GM18861 (cell line): ENCODE measurements around the gene PCCA.

Experiments used
- ATAC-seq: cut with Tn5 transposase; IDR thresholded peaks from one replicate; pipeline ENCODE4 v1.9.1; 2021; ENCODE audit not compliant: unreplicated experiment

The PCCA gene

DNA sequence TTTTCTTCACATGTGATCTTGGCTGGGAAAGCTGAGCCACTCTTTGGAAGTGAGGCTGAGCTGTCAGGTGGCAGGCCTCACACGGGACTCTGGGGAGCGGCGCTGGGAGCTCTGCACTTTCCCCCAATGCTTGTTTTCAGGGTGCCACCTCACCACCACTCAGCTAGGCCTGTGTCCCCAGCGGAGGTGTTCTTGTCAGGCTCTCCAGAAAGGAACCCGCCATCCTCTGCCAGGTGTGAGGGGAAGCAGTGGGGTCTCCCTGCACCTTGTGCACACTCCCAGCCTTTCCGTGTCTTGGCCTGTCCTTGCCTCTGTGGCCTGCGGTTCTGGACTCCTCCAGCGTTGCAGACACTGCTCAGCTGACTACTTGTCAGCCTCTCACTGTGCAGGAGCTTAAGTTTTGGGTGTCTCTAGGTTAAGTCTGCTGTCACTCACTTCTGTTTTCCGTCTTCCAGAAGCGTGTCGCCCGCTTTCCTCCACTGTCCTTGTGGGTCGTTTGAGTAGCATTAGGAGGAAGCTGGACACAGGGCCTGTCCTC lies 447.8 kb downstream of the PCCA start:
- ATAC-seq = no peak

DNA sequence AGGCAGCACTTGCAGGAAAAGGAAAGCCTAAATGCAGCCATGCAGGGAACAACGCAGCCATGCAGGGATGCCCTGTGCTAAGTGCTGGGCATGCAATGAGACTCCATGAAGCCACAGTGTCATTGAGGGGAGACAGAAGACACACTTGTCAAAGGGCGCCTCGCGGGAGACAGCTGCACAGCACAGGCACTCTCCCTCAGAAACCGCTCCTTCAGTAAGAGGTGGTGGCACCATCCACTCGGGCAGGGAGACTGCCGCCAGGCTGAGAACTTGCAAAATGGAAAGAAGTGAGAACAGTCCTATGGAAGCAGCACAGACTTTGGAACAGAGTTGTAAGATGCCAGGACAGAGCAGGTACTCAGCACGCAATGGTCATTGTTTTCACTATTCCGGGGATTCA lies 448.6 kb downstream of the PCCA start:
- ATAC-seq = no peak

DNA sequence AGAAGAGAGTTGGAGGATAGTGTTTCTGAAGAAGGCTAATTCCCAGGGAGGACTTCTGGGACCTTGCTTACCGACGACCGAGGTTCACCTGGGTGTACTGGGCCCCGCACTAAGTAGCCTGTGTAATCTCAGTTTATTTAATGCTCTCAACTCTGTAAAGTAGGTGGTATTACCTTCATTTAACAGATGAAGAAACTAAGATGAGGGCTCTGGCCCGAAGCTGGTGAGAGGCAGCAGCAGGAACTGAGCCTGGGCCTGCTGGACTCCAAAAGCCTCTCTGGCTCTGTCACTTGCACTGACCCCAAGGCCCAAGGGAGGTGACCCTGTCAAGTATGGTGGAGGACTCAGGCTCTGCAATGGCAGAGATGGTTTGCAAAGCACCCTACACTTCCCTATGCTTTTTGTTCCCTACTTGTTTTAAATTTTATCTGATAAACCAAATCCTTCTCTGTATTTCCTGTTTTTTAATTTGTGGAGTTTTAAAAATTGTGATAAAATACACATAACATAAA lies 449.1 kb downstream of the PCCA start:
- no peak for ATAC-seq

DNA sequence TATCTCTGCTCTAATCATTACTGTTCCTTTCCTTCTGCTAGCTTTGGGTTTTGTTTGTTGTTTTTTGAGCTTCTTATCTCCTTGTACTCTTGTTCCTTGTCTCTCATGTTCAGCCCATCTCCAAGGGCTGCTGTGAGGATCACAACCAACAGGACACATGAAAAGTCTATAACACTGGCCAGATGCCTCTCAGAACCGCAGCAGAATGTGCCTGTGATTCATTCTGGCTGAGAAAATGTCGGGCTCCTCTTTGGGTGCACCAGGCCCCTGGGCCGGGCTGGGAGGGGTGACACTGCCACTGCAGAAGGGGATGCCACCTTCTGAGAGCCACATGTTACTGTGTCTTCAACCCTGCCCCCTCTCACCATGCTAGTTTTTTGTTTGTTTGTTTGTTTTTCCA lies 451.7 kb downstream of the PCCA start:
- no peak for ATAC-seq

DNA sequence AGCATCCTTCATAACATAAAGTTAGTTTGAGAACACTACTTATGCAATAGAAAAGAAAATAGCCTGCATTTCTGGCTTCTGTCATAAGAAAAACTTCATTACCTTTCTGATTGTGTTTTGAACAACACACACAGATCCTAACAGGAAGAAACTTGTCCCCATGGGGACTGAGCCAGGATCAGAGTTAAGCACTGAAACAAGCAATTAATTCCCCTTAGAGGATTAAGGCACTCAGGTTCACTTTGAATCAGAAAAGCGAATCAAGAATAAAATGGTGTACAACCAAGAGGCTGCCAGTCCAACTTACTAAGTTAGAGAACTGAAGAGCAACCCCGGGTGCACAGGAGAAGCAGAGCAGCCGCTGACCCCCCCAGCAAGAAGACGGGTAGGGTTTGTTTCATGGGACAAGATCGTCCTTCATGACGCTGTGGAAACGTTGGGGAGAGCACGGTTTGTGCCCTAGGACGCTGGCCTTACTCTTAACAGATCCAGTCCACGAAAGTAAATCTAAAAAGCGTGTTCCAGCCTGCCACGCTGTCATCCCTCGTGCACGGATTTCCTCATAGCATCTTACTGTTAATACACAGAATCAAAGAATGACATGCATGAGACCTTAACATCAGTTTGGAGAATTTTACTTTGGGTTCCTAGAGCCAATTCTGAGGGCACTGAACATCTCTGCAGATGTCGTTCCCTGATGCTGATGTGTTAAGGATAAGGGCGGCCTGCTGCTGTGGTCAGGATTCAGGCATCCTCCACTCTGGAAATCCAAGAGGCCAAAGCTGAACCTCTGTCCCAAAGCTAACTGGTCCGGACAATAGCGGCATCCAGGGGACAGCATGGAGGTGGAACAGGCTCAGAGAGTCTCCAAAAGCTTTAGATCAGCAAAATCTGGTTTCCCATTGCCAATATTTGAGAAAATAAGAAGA lies 453.3 kb downstream of the PCCA start:
- ATAC-seq = no peak

DNA sequence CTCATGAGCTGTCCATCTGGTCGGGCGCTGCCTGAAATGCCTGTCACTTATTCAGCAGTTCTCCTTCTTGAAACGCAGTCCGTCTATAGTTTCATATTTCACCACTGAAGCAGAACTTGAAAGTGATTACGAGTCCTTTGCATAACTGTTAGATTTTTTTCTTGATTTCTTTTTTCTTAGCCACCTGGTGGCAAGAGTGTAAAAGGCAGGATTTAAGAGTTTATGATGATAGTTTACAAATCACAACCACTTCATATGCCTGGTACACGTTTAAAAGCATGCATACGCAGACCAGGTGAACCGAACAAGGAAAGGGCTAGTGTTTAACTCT lies 453.9 kb downstream of the PCCA start:
- peak; percentile 89 for ATAC-seq

DNA sequence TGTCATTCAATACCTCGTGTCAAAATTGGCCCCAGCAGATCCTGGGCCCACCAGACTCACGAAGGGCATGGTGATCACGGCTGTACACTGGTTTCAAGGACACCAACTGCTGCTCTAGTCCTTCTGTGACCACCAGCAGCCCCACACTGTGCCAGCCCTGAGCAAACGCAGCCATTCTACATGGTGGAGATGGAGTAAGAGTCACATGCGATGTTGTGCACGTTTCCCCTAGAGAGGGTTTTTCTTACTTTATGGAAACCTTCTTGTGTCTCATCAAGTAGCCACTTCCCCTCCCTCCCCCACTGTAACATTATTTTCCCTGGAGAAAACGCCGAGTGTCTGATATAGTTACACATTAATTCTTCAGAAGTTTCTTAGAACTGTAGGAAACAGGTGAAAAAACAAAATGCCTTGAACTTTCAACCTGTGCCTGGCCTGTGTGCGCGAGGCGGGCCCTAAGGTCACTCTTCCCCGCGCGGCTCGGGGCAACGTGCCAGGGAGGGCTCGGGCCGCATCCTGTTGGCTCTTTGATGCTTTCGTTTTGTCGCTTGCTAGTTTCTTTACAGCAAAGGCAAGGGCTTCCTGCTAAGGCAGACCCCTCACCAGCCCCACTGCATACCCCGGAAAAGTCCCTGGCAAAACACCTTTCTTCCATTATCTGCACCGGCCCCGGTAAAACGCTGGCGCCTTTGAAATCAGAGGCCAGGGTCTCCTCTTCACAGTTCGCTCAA lies 455.1 kb downstream of the PCCA start:
- no peak for ATAC-seq

DNA sequence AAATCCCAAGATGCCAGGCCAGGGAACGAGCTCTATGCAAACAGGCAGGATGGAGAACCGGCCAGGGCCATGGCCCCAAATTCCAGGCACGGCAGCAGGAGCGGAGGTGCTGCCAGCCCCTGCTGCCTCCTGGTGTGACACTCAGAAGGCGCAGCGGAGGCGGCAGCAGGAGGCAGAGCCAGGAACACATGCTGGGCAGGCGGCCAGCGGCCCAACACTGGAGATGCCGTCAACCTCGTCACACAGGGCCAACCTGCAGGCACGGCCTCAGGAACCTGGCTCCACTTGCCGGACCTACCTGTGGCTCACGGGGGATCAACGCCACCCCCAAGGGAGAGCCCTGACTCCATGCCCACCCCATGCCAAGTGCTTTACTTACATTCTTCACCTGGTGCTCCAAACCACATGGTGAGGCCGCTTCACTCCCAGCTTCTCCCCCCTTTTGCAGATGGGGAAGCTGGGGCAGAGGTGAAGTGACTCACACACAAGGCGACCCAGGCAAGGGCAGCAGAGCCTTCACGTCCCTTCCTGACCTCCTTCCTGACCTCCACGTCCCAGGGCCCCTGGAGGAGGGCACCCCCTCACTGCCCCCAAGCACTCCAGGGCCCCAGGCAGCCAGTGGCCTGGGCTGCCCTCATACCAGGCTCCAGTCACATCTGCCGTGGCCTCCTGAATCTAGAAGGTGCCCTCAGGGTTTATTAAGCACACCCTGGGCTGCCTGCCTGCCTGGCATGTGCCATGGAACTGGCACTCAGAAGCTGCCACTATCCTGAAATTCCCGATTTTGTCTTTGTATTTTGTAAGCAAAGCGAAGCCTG lies 456.2 kb downstream of the PCCA start:
- ATAC-seq = no peak

DNA sequence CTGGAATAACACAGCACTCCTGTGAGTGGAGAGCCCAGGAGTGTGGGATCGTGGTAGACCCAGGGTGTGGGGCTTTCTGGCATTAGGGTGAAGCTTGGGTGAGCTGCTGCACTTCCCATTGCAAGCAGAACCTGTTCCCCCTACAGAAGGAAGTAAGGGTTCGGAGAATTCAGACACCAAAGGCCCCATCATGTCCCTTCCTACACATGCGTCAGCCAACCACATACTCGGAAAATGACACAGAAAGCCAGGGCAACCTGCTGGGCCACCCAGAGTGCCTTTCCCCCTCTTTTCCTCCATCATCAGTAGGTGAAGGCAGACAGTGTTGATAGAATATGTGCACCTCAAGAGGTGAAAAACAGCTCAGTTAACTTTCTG lies 456.8 kb downstream of the PCCA start:
- ATAC-seq = no peak

DNA sequence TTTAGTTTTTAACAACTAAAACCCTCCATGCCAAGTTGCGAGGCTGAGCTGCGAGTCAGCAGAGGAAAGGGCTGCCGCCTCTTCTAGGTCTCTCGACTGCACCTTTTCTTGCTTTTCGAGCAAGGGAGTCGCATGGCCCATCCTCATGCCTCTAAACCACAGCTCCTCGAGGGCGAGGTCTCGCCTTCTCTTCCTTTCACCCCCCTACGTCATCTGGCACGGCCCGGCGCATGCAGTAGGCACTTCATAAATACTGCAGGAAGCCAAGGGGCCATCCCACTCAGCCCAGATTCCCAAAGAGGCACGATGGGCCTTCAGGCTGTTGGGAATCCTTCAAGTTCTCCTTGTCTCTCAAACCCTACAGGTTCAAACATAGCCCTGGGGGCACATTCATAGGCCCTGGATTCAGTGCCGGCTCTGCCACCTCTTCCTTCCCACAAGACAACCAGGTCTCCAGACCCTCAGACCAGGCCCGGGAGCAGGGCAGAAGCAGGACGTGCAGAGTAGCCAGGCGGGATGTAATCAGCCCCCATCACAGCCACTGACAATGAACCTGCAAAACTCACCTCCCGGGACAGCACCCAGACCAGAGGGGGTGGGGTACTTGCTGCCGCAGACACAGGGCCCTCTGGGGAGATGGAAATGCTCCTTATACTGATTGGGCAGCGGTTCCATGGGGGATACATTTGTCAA lies 458.0 kb downstream of the PCCA start:
- ATAC-seq = no peak

DNA sequence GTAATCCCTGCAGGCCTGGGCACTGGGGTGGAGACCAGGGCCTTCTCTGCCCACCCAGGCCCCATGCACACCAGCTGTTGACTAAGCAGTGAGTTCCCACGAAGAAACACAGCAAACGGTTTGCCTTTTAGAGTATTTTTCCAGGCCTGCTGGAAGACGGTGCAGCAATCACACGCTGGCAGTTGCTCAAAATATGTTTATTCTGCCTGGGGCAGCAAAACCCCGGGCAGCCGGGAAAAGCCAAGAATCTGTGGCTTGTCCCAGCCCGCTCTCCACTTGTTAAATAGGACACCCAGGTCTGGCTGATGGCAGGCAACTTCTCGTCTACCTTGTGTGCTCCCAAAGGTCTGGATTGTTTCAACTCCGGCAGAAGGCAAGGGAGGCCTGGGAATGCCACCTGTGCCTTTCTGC lies 458.9 kb downstream of the PCCA start:
- no peak for ATAC-seq

DNA sequence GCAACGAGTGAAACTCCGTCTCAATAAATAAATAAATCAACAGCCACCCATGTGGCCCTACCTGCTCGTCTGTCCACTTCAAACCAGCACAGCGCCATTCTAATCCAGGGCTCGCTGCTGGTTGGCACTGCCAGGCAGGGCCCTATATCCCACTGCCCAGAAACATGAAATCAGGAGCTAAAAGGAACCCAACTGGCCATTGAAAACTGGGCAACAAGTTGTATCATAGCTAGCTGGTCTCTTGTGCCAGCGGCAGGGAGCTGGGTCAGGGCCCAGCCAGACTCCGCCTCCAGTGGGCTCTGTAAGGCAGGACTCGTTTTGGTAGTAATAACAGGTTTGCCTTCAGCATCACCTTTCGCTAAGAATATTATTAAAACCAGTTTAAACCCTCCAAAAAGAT lies 460.4 kb downstream of the PCCA start:
- no peak for ATAC-seq

DNA sequence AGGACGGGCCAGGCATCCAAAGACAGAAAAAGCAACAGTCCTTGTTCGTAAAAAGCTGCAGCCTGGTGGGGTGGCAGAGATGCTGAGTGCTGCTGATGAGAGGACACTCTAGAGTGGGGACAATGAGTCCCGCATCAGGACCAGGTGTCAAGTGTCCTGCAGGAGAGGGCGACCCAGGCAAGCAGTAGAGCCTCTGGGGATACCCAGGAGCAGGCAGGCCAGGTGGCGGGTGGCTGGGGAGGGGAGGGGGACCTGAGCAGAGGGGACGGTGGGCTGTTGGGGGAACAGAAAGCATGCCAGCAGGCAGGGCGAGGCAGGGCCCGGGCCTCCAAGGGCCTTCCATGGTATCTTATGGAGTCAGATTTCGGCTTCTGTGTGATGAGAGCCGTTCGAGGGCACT lies 463.9 kb downstream of the PCCA start:
- ATAC-seq = no peak

DNA sequence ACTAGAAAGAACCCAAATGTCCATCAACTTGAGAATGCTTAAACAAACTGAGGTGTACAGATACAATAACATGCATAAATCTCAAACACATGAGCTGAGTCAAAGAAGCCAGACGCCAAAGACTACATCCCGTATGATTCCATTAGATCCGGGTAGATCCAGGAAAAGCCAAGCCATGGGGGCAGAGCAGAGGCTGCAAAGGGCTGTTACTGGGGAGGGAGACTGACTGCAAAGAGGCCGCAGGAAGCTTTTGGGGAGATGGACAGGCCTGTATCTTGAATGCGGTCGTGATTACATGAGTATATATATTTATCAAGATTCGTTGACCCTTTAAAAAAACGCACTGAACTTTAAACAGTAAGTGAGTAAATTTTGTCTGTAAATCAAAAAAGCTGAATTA lies 471.0 kb downstream of the PCCA start:
- no peak for ATAC-seq

DNA sequence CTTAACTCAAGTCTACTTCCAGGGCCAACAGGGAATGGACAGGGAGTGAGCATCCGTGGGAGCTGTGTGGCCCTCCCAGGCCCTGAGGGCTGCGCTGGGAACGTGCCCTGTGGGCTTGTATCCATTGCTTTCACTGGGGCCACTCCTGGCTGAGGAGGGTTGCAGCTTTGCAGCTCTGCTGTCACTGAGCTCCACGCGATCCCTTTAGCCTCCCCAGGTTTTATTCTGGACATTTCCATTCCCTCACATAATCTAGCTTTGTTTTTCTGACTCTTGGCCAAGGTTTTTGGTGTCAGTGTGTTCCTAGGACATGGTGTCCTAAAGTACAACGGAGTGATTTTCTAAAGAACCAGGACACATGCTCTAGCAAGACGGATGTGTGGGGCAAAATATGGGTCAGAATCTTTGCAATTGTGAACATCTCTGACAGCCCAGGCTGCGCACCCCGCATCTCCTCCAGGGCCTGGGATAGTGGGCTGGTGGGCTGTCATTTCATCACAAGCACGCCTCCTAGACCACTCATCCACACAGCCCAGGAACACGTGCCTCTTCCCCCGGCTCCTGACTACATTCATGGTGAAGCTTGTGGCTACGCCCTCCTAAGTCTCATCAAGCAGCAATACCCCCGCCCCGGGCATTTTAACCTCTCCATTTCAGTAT lies 471.7 kb downstream of the PCCA start:
- no peak for ATAC-seq

DNA sequence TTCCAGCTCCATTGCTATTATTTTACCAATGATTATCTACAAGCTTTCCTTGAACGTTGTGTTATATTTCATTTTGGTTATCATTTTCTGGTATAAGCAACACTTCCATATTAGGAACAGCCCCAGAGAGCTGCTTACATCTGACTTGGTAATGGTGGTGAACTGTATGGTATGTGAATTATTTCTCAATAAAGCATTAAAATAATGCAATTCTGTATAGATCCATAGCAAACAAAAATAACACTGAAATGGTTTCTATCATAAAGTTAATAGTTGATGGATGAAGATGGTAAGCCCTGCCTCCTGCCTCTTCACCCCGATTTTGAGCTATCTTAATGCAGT lies 472.2 kb downstream of the PCCA start:
- no peak for ATAC-seq

DNA sequence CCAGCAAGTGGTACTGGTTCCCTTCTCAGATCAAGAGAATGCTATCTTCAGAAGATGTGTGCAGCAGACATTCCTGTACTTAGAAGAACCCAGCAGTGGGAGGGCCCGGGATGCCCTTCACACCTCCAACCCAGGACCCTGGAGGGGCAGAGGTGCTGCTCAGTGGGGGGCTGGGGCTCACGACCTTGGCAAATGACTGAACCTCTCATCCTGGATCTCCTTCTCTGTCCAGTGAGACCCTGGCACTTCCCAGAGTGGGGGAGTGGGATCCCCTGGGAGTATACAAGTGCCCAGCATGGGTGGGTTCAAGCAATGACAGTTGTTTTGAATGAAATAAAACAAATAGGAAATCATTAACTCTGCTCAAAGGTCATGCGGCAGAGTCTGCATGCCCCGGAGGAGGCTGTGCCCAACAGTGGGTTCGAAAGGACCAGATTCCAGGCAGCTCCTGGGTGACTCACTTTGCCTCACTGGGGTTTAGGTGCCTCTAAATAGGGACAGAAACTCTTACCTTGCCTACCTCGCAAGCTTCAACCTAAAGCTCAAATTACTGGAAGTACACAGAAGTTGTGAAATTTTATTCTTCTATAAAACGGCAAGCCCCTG lies 472.8 kb downstream of the PCCA start:
- ATAC-seq = no peak

DNA sequence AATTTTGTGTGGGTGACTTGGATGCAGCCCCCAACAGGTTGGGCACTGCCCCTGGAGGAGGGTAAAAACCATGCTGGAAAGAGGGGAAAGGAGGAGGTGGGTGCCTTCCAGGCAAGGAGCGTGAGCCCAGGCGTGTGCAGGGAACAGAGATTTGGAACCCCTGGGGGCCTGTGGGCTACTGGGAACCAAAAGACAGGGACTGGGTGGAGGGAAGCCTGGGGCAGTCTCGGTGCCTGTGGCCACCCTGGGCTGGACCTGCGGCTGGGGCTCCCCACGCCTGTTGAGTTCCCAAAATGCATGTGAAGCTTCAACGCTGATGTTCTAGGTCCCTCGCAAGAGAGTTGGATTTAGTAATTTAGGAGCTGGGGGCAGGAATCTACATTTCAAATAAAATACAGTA lies 474.9 kb downstream of the PCCA start:
- ATAC-seq = no peak

DNA sequence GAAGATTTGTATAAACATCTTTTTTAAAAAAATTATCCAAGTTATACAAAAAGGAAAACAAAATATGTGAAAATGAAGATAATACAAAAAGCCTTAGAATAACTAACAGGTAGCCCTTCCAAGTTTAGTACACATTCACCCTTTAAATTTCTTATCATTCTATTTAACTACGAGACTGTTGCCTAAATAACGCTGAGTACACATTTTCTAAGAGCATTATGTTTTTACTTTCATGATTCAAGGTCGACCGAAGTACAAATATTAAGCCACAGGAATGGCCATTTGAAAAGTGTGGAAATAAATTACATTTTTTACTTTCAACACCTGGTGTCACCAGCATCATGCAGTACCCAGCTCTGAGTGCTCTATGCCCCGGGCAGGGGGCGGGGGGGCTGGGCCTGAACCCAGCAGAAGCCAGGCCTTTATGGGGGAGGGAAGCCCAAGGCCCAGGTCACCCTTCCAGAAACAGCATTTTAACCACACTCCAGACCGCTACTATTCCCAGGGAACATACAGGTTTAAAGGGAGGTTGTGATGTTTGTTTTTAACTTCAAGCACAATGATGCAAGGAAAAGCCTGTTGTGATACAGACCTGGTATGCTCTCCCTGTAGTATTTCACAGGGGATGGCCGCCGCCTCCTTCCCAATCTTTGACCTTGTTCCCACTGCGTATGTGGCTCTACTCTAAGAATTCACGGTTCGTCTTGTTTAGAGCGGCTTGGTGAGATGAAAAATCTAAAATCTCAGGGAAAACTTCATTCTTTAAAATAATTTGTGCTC lies 475.7 kb downstream of the PCCA start:
- ATAC-seq = no peak
